H9 (cell line): ENCODE measurements around the gene SLC13A1. TPM values are rescaled to one million over a fixed set of nuclear protein-coding genes. Genes with fewer than 3 reads are reported as not detected.

ENCODE experiments used
- DNase-seq: peaks from one replicate; pipeline ENCODE4 v3.0.0-alpha.2; 2017
- H2AFZ ChIP-seq: one replicate; pipeline ENCODE4 v1.6.1; 2013; ENCODE audit warnings: mild to moderate bottlenecking, low read length, control low read depth, moderate library complexity
- H2AK5ac ChIP-seq: 2 replicates; pipeline ENCODE4 v1.6.1; 2013; ENCODE audit warnings: low read length, control low read depth, mixed read lengths; ENCODE audit not compliant: insufficient read length
- H2BK120ac ChIP-seq: one replicate; pipeline ENCODE4 v1.6.1; 2013; ENCODE audit warnings: low read depth, mild to moderate bottlenecking, low read length, control low read depth, inconsistent platforms; ENCODE audit not compliant: poor library complexity, severe bottlenecking
- H2BK12ac ChIP-seq: 2 replicates; pipeline ENCODE4 v1.6.1; 2013; ENCODE audit warnings: low read length, control low read depth, mixed read lengths, low read depth; ENCODE audit not compliant: insufficient read length
- H2BK15ac ChIP-seq: 2 replicates; pipeline ENCODE4 v1.6.1; 2013; ENCODE audit warnings: low read depth, low read length, control low read depth
- H2BK20ac ChIP-seq: one replicate; pipeline ENCODE4 v1.6.1; 2013; ENCODE audit warnings: low read depth, mild to moderate bottlenecking, low read length, control low read depth, inconsistent platforms; ENCODE audit not compliant: poor library complexity, severe bottlenecking
- H2BK5ac ChIP-seq: 2 replicates; pipeline ENCODE4 v1.6.1; 2013; ENCODE audit warnings: low read length, control low read depth, mixed read lengths; ENCODE audit not compliant: insufficient read length
- H3K14ac ChIP-seq: 2 replicates; pipeline ENCODE4 v1.6.1; 2013; ENCODE audit warnings: low read length, control low read depth; ENCODE audit not compliant: insufficient read depth
- H3K18ac ChIP-seq: 2 replicates; pipeline ENCODE4 v1.6.1; 2013; ENCODE audit warnings: low read depth, mild to moderate bottlenecking, mixed read lengths, low read length, control low read depth; ENCODE audit not compliant: insufficient read length
- H3K23ac ChIP-seq: 2 replicates; pipeline ENCODE4 v1.6.1; 2013; ENCODE audit warnings: low read length, control low read depth, mixed read lengths, low read depth; ENCODE audit not compliant: insufficient read length
- H3K23me2 ChIP-seq: 2 replicates; pipeline ENCODE4 v1.6.1; 2013; ENCODE audit warnings: low read depth, mild to moderate bottlenecking, mixed read lengths, low read length, control low read depth; ENCODE audit not compliant: insufficient read length, poor library complexity, severe bottlenecking
- H3K27ac ChIP-seq: 2 replicates; pipeline ENCODE4 v1.5.1; 2013; ENCODE audit warnings: low read length, control low read depth, mixed read lengths, low read depth; ENCODE audit not compliant: insufficient read length
- H3K27me3 ChIP-seq: 2 replicates; pipeline ENCODE4 v1.6.1; 2013; ENCODE audit warnings: low read length, control low read depth, inconsistent platforms; ENCODE audit not compliant: insufficient read depth
- H3K4ac ChIP-seq: 2 replicates; pipeline ENCODE4 v1.6.1; 2013; ENCODE audit warnings: low read depth, mild to moderate bottlenecking, control low read depth, inconsistent platforms, low read length, moderate library complexity
- H3K4me1 ChIP-seq: 2 replicates; pipeline ENCODE4 v1.6.1; 2013; ENCODE audit warnings: low read length, control low read depth, inconsistent platforms; ENCODE audit not compliant: insufficient read depth
- H3K4me2 ChIP-seq: 2 replicates; pipeline ENCODE4 v1.6.1; 2013; ENCODE audit warnings: low read length, control low read depth, mixed read lengths; ENCODE audit not compliant: insufficient read length, insufficient read depth
- H3K56ac ChIP-seq: 2 replicates; pipeline ENCODE4 v1.6.1; 2013; ENCODE audit warnings: low read depth, mild to moderate bottlenecking, mixed read lengths, low read length, control low read depth; ENCODE audit not compliant: insufficient read length
- H3K79me1 ChIP-seq: 2 replicates; pipeline ENCODE4 v1.6.1; 2013; ENCODE audit warnings: low read depth, mild to moderate bottlenecking, moderate library complexity, low read length, control low read depth, inconsistent platforms; ENCODE audit not compliant: insufficient read depth, poor library complexity, severe bottlenecking
- H3K79me2 ChIP-seq: 2 replicates; pipeline ENCODE4 v1.6.1; 2013; ENCODE audit warnings: low read length, control low read depth, inconsistent platforms; ENCODE audit not compliant: insufficient read depth
- H3K9ac ChIP-seq: 2 replicates; pipeline ENCODE4 v1.6.1; 2013; ENCODE audit warnings: low read length, control low read depth, mixed read lengths; ENCODE audit not compliant: insufficient read length; ENCODE audit errors: extremely low read depth
- H3K9me3 ChIP-seq: one replicate; pipeline ENCODE4 v1.6.1; 2013; ENCODE audit warnings: low read depth, low read length, inconsistent platforms; ENCODE audit not compliant: control insufficient read depth
- H3T11ph ChIP-seq: one replicate; pipeline ENCODE4 v1.6.1; 2013; ENCODE audit warnings: mild to moderate bottlenecking, low read length, control low read depth, inconsistent platforms
- H4K20me1 ChIP-seq: one replicate; pipeline ENCODE4 v1.6.1; 2013; ENCODE audit not compliant: control insufficient read depth, insufficient read length, insufficient read depth
- H4K5ac ChIP-seq: 2 replicates; pipeline ENCODE4 v1.6.1; 2013; ENCODE audit warnings: low read depth, mild to moderate bottlenecking, mixed read lengths, low read length, control low read depth; ENCODE audit not compliant: insufficient read length
- H4K8ac ChIP-seq: replicated peaks from 2 replicates; pipeline ENCODE4 v1.6.1; 2013; ENCODE audit warnings: low read length, control low read depth, mixed read lengths, low read depth; ENCODE audit not compliant: insufficient read length
- H4K91ac ChIP-seq: 2 replicates; pipeline ENCODE4 v1.6.1; 2013; ENCODE audit warnings: low read depth, mild to moderate bottlenecking, moderate library complexity, mixed read lengths, low read length, control low read depth; ENCODE audit not compliant: insufficient read length
- H3K27ac Mint-ChIP-seq, 3 experiments: 2 replicates in 2 of 3; 3 replicates in 1 of 3; pipeline ENCODE4 v1.8.0; 2020 to 2021; ENCODE audit warnings: mixed read lengths in 3 of 3, mild to moderate bottlenecking in 1 of 3, moderate library complexity in 1 of 3
- H3K27me3 Mint-ChIP-seq: 2 replicates; pipeline ENCODE4 v1.8.0; 2021; ENCODE audit warnings: low read depth, mild to moderate bottlenecking, moderate library complexity, mixed read lengths
- H3K36me3 Mint-ChIP-seq, 3 experiments: 2 replicates in 2 of 3; 3 replicates in 1 of 3; pipeline ENCODE4 v1.8.0; 2020 to 2021; ENCODE audit warnings: low read depth in 3 of 3, mixed read lengths in 3 of 3; ENCODE audit not compliant: insufficient read depth in 1 of 3
- H3K4me1 Mint-ChIP-seq, 2 experiments: 2 replicates each; pipeline ENCODE4 v1.8.0; 2020; ENCODE audit warnings: mixed read lengths in 2 of 2
- H3K4me3 Mint-ChIP-seq, 2 experiments: 2 replicates in 1 of 2; 3 replicates in 1 of 2; pipeline ENCODE4 v1.8.0; 2020 to 2021; ENCODE audit warnings: mild to moderate bottlenecking in 2 of 2, mixed read lengths in 2 of 2, moderate library complexity in 1 of 2
- H3K9me3 Mint-ChIP-seq, 2 experiments: 2 replicates in 1 of 2; 3 replicates in 1 of 2; pipeline ENCODE4 v1.8.0; 2020; ENCODE audit warnings: mild to moderate bottlenecking in 2 of 2, mixed read lengths in 2 of 2, moderate library complexity in 1 of 2
- whole genome bisulfite sequencing: extraction: QIAGEN DNeasy Blood & Tissue Kit; methylation state at CpG from one replicate; pipeline ENCODE4 v1.1.7; 2013; ENCODE audit warnings: missing lambda C conversion rate, low lambda C conversion rate, mixed read lengths; ENCODE audit not compliant: insufficient read length; ENCODE audit errors: extremely low coverage; 5-methylcytosine and 5-hydroxymethylcytosine counted together
- total RNA-seq: library from RNA; stranded (reverse); gene quantifications from 2 replicates; pipeline ENCODE4 v1.2.1, GENCODE V29; 2021
- TF ChIP-seq, protein P1 (sequence below): fragments of 200-600 bp; sonication (generic); conservative IDR thresholded peaks from 3 replicates; pipeline ENCODE4 v1.8.0; 2021; ENCODE audit warnings: antibody characterized with exemption, mild to moderate bottlenecking

Gene SLC13A1
- total RNA-seq, 1 experiment from 2014 or later: not detected

DNA sequence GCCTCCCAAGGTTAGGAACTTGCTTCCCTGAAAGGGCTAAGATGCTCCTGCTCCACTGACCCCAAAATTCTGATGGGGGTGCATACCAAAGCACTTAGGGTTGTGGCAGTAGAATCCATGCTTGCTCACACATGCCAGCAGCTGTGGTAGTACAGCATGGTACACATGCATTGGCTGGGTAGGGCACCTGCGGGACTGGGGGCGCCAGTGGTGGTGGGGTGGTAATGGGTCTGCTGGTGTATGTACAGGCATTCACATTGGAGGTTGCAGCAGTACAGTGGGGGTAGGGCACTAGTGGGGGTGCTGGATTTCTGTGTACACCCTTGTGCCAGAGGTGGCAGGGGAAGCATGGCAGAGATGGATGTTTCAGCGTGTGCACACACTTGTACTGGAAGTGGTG lies 132.0 kb downstream of the SLC13A1 start:
- H3K27ac Mint-ChIP-seq: no peak overlapping the region; a peak in 2 of 7 replicates
- H3K18ac ChIP-seq: no peak overlapping the region
- H4K91ac ChIP-seq: no peak overlapping the region
- no peaks in the 10 kb centered on the region for H3K79me1 ChIP-seq
- no peaks in the 10 kb centered on the region for H3K36me3 Mint-ChIP-seq
- no peak overlapping the region for H2AK5ac ChIP-seq
- no peak overlapping the region for H3K4me3 Mint-ChIP-seq
- no peak overlapping the region for H3K4ac ChIP-seq
- H3K79me2 ChIP-seq: no peaks in the 10 kb centered on the region
- H3K27me3 ChIP-seq: no peaks in the 10 kb centered on the region
- no peaks in the 10 kb centered on the region for H3K27me3 Mint-ChIP-seq
- H4K20me1 ChIP-seq: no peaks in the 10 kb centered on the region
- no peak overlapping the region for H3K4me2 ChIP-seq
- H3K23ac ChIP-seq: no peak overlapping the region
- no peak overlapping the region for H3K56ac ChIP-seq
- H2BK12ac ChIP-seq: no peak overlapping the region
- H3K4me1 ChIP-seq: no peaks in the 10 kb centered on the region
- no peak for DNase-seq
- H3K4me1 Mint-ChIP-seq: no peaks in the 10 kb centered on the region
- H2BK120ac ChIP-seq: no peak overlapping the region
- no peak overlapping the region for H3K9ac ChIP-seq
- no peak overlapping the region for H3T11ph ChIP-seq
- no peak overlapping the region for H3K27ac ChIP-seq
- WGBS: no CpG with 5 or more reads among the region's 3 CpGs
- no peak overlapping the region for H4K8ac ChIP-seq
- no peak overlapping the region; the same call in 1 of the 2 replicates for H2BK15ac ChIP-seq
- TF ChIP-seq, protein P1, sequence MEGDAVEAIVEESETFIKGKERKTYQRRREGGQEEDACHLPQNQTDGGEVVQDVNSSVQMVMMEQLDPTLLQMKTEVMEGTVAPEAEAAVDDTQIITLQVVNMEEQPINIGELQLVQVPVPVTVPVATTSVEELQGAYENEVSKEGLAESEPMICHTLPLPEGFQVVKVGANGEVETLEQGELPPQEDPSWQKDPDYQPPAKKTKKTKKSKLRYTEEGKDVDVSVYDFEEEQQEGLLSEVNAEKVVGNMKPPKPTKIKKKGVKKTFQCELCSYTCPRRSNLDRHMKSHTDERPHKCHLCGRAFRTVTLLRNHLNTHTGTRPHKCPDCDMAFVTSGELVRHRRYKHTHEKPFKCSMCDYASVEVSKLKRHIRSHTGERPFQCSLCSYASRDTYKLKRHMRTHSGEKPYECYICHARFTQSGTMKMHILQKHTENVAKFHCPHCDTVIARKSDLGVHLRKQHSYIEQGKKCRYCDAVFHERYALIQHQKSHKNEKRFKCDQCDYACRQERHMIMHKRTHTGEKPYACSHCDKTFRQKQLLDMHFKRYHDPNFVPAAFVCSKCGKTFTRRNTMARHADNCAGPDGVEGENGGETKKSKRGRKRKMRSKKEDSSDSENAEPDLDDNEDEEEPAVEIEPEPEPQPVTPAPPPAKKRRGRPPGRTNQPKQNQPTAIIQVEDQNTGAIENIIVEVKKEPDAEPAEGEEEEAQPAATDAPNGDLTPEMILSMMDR: no peak
- no peaks in the 10 kb centered on the region for H3K23me2 ChIP-seq
- H2AFZ ChIP-seq: no peak overlapping the region
- no peak overlapping the region; the same call in 1 of the 2 replicates for H3K14ac ChIP-seq
- no peak overlapping the region for H4K5ac ChIP-seq
- no peaks in the 10 kb centered on the region; a peak in 1 of 5 replicates for H3K9me3 Mint-ChIP-seq
- H3K9me3 ChIP-seq: no peaks in the 10 kb centered on the region
- H2BK5ac ChIP-seq: no peak overlapping the region
- no peak overlapping the region for H2BK20ac ChIP-seq

Other genes starting within 250 kb of the SLC13A1 start
- gene TAS2R16, start 204.3 kb downstream of the SLC13A1 start, total RNA-seq: not detected in 2 replicates